ENCODE results near the gene NDUFAF4.

GRCh38 chr6:96898241-96898851 lies 655 bp upstream of the NDUFAF4 start:
- TF ChIP-seq EZH2 (IDR thresholded peaks at IDR 0.05; ENCODE audit: insufficient read depth, poor library complexity, severe bottlenecking): no peak
- TF ChIP-seq EZH2phosphoT487 (IDR thresholded peaks at IDR 0.05; ENCODE audit: insufficient read depth, low read depth): no peak

Data from GM23248 (cell line).